IMR-90 (cell line): ENCODE measurements around the gene PDILT. TPM values are rescaled to one million over a fixed set of nuclear protein-coding genes. Genes with fewer than 3 reads are reported as not detected.

ENCODE experiments used
- ATAC-seq: fragments of 200-7000 bp; cut with Tn5 transposase; 2 replicates; pipeline ENCODE4 v1.9.1; 2020; ENCODE audit warnings: low read depth, mild to moderate bottlenecking, moderate library complexity
- BruUV-seq: library from RNA; stranded (reverse); fragments of 400-500 nt; replicated peaks from 2 replicates; lab custom pipeline; 2021; lab: Mats Ljungman, UMichigan
- CTCF ChIA-PET: fragments of 300-600 bp; formaldehyde crosslinking; extraction: SDS; loops from one replicate; lab custom pipeline; 2021; ENCODE audit warnings: antibody characterized with exemption; lab: Yijun Ruan, JAX
- POLR2A ChIA-PET: fragments of 300-600 bp; sonication (Branson Sonifier 250); formaldehyde crosslinking; loops from one replicate; lab custom pipeline; 2022; ENCODE audit warnings: antibody characterized with exemption; ENCODE audit not compliant: unreplicated experiment; lab: Charles Lee
- DNase-seq: peaks from one replicate; pipeline ENCODE4 v3.0.0; 2013
- H2AFZ ChIP-seq: replicated peaks from 2 replicates; pipeline ENCODE3; 2013; ENCODE audit warnings: low read length, mild to moderate bottlenecking; ENCODE audit not compliant: poor library complexity
- H2AK5ac ChIP-seq: 2 replicates; pipeline ENCODE4 v1.6.1; 2013; ENCODE audit warnings: low read depth, low read length, inconsistent platforms
- H2AK9ac ChIP-seq: replicated peaks from 2 replicates; pipeline ENCODE3; 2013; ENCODE audit warnings: mild to moderate bottlenecking, low read depth, low read length, moderate library complexity; ENCODE audit not compliant: poor library complexity
- H2BK120ac ChIP-seq: 2 replicates; pipeline ENCODE4 v1.6.1; 2013; ENCODE audit warnings: low read depth, low read length, inconsistent platforms
- H2BK15ac ChIP-seq: 3 replicates; pipeline ENCODE4 v1.6.1; 2013; ENCODE audit warnings: low read depth, low read length, inconsistent platforms
- H2BK20ac ChIP-seq: 2 replicates; pipeline ENCODE4 v1.6.1; 2013; ENCODE audit warnings: low read depth, mild to moderate bottlenecking, inconsistent platforms, low read length, moderate library complexity
- H2BK5ac ChIP-seq: 2 replicates; pipeline ENCODE4 v1.6.1; 2013; ENCODE audit warnings: mild to moderate bottlenecking, low read depth, low read length, inconsistent platforms; ENCODE audit not compliant: poor library complexity, severe bottlenecking
- H3K14ac ChIP-seq: replicated peaks from 2 replicates; pipeline ENCODE4 v1.6.1; 2013; ENCODE audit warnings: low read depth, low read length, inconsistent platforms
- H3K18ac ChIP-seq: 2 replicates; pipeline ENCODE4 v1.6.1; 2013; ENCODE audit warnings: low read depth, low read length, control low read depth
- H3K23ac ChIP-seq: 2 replicates; pipeline ENCODE4 v1.6.1; 2013; ENCODE audit warnings: low read depth, low read length, inconsistent platforms
- H3K27ac ChIP-seq: 2 replicates; pipeline ENCODE4 v1.5.1; 2013; ENCODE audit warnings: mild to moderate bottlenecking, control low read depth, low read length; ENCODE audit not compliant: insufficient read depth
- H3K27me3 ChIP-seq: 2 replicates; pipeline ENCODE4 v1.6.1; 2013; ENCODE audit warnings: low read length; ENCODE audit not compliant: control insufficient read depth, insufficient read depth
- H3K36me3 ChIP-seq: 2 replicates; pipeline ENCODE4 v1.6.1; 2013; ENCODE audit warnings: low read length, mixed read lengths; ENCODE audit not compliant: control insufficient read depth, insufficient read depth
- H3K4ac ChIP-seq: 2 replicates; pipeline ENCODE4 v1.6.1; 2013; ENCODE audit warnings: low read depth, low read length, inconsistent platforms
- H3K4me1 ChIP-seq: 2 replicates; pipeline ENCODE4 v1.6.1; 2013; ENCODE audit warnings: low read length, mixed read lengths; ENCODE audit not compliant: control insufficient read depth, insufficient read depth
- H3K4me2 ChIP-seq: 2 replicates; pipeline ENCODE4 v1.6.1; 2013; ENCODE audit warnings: low read depth, mild to moderate bottlenecking, control low read depth, low read length, moderate library complexity
- H3K4me3 ChIP-seq: 2 replicates; pipeline ENCODE4 v1.5.1; 2013; ENCODE audit warnings: low read depth, mild to moderate bottlenecking, control low read depth, low read length, moderate library complexity; ENCODE audit not compliant: insufficient read depth
- H3K56ac ChIP-seq: 2 replicates; pipeline ENCODE4 v1.6.1; 2013; ENCODE audit warnings: low read length, inconsistent platforms; ENCODE audit not compliant: insufficient read depth; ENCODE audit errors: extremely low read depth
- H3K79me1 ChIP-seq, 2 experiments: 2 replicates each; pipeline ENCODE4 v1.6.1; 2013; ENCODE audit warnings: low read length in 2 of 2, inconsistent platforms in 1 of 2, low read depth in 1 of 2
- H3K9ac ChIP-seq: 2 replicates; pipeline ENCODE4 v1.6.1; 2013; ENCODE audit warnings: low read depth, low read length, control low read depth
- H3K9me1 ChIP-seq: 2 replicates; pipeline ENCODE4 v1.6.1; 2013; ENCODE audit warnings: low read length, inconsistent platforms; ENCODE audit not compliant: insufficient read depth
- H3K9me3 ChIP-seq: 2 replicates; pipeline ENCODE4 v1.6.1; 2013; ENCODE audit warnings: low read length; ENCODE audit not compliant: control insufficient read depth, insufficient read depth
- H4K20me1 ChIP-seq: 2 replicates; pipeline ENCODE4 v1.6.1; 2013; ENCODE audit warnings: low read length, inconsistent platforms; ENCODE audit not compliant: insufficient read depth
- H4K5ac ChIP-seq: 2 replicates; pipeline ENCODE4 v1.6.1; 2013; ENCODE audit warnings: mild to moderate bottlenecking, low read depth, low read length, control low read depth
- H4K8ac ChIP-seq, 2 experiments: 2 replicates each; pipeline ENCODE4 v1.6.1; 2013; ENCODE audit warnings: low read depth in 2 of 2, low read length in 2 of 2, control low read depth in 1 of 2, inconsistent platforms in 1 of 2
- H4K91ac ChIP-seq: 2 replicates; pipeline ENCODE4 v1.6.1; 2013; ENCODE audit warnings: low read depth, low read length, inconsistent platforms; ENCODE audit not compliant: insufficient read depth
- BHLHE40 ChIP-seq: fragments of 150-350 bp; IDR thresholded peaks from 2 replicates; pipeline ENCODE4 v1.6.1; 2016; ENCODE audit warnings: mild to moderate bottlenecking, low read depth, low read length
- CEBPB ChIP-seq: IDR thresholded peaks from 2 replicates; pipeline ENCODE4 v1.6.1; 2012; ENCODE audit warnings: low read depth, low read length, improper control_type of control experiment
- CHD1 ChIP-seq: IDR thresholded peaks from 2 replicates; pipeline ENCODE4 v1.6.1; 2012; ENCODE audit warnings: low read depth, low read length, improper control_type of control experiment
- CTCF ChIP-seq: conservative IDR thresholded peaks from 2 replicates; pipeline ENCODE4 v1.5.1; 2012; ENCODE audit warnings: mild to moderate bottlenecking, low read depth, low read length, improper control_type of control experiment
- ELK1 ChIP-seq: fragments of 150-350 bp; IDR thresholded peaks from 2 replicates; pipeline ENCODE4 v1.6.1; 2016; ENCODE audit warnings: low read depth, mild to moderate bottlenecking, low read length, moderate library complexity, borderline replicate concordance
- FOS ChIP-seq: fragments of 150-350 bp; IDR thresholded peaks from 2 replicates; pipeline ENCODE4 v1.6.1; 2016; ENCODE audit warnings: low read depth, low read length
- MAFK ChIP-seq: IDR thresholded peaks from 2 replicates; pipeline ENCODE4 v1.6.1; 2012; ENCODE audit warnings: low read depth, low read length, improper control_type of control experiment
- MAZ ChIP-seq: IDR thresholded peaks from 2 replicates; pipeline ENCODE4 v1.6.1; 2012; ENCODE audit warnings: low read depth, mild to moderate bottlenecking, low read length, improper control_type of control experiment, moderate library complexity, borderline replicate concordance
- MXI1 ChIP-seq: IDR thresholded peaks from 2 replicates; pipeline ENCODE4 v1.6.1; 2012; ENCODE audit warnings: low read depth, mild to moderate bottlenecking, low read length, moderate library complexity, borderline replicate concordance
- NFE2L2 ChIP-seq: fragments of 150-350 bp; IDR thresholded peaks from 2 replicates; pipeline ENCODE4 v1.6.1; 2016; ENCODE audit warnings: low read depth, mild to moderate bottlenecking, low read length
- POLR2A ChIP-seq: IDR thresholded peaks from 2 replicates; pipeline ENCODE4 v1.6.1; 2012; ENCODE audit warnings: mild to moderate bottlenecking, low read depth, low read length
- RAD21 ChIP-seq: IDR thresholded peaks from 2 replicates; pipeline ENCODE4 v1.6.1; 2012; ENCODE audit warnings: low read length, improper control_type of control experiment
- RCOR1 ChIP-seq: IDR thresholded peaks from 2 replicates; pipeline ENCODE4 v1.6.1; 2012; ENCODE audit warnings: mild to moderate bottlenecking, low read length, improper control_type of control experiment; ENCODE audit not compliant: insufficient replicate concordance
- RFX5 ChIP-seq: IDR thresholded peaks from 2 replicates; pipeline ENCODE4 v1.8.0; 2012; ENCODE audit warnings: low read depth, mild to moderate bottlenecking, low read length, moderate library complexity
- SMC3 ChIP-seq: fragments of 150-350 bp; IDR thresholded peaks from 2 replicates; pipeline ENCODE4 v1.6.1; 2016; ENCODE audit warnings: low read depth, mild to moderate bottlenecking, antibody characterized with exemption, low read length, moderate library complexity
- USF2 ChIP-seq: fragments of 150-350 bp; IDR thresholded peaks from 2 replicates; pipeline ENCODE4 v1.6.1; 2017; ENCODE audit warnings: mild to moderate bottlenecking, antibody characterized with exemption, low read length, low read depth
- WGBS, 2 experiments: methylation state at CpG; one replicate each; pipeline versions ENCODE4 v1.1.5 to v1.1.7; 2013; ENCODE audit warnings: missing lambda C conversion rate in 2 of 2; ENCODE audit not compliant: insufficient read length in 1 of 2; ENCODE audit errors: extremely low coverage in 2 of 2; 5-methylcytosine and 5-hydroxymethylcytosine counted together
- dilution Hi-C: fragments of 300-500 bp; cut with HindIII; formaldehyde crosslinking; loops from one replicate; pipeline ENCODE4 v1.14.3; 2018; ENCODE audit warnings: low sequenced_read_pairs; ENCODE audit not compliant: unreplicated experiment
- in situ Hi-C: fragments of 300-500 bp; cut with MboI; formaldehyde crosslinking; loops from 3 replicates; pipeline ENCODE4 v1.14.3; 2019; ENCODE audit warnings: low sequenced_read_pairs, inconsistent platforms, mixed read lengths
- intact Hi-C: fragments of 100-400 bp; cut with micrococcal nuclease; formaldehyde crosslinking; loops from 2 replicates; pipeline ENCODE4 v1.10.0; 2022
- polyA plus RNA-seq, 3 experiments: library from polyadenylated mRNA; depleted of rRNA; stranded (reverse); fragments of >200 nt; gene quantifications; 2 replicates each; pipeline ENCODE4 v1.2.3, GENCODE V29; 2012; ENCODE audit warnings: low replicate concordance in 1 of 3
- total RNA-seq: library from RNA; depleted of rRNA; stranded (reverse); fragments of >200 nt; gene quantifications from 2 replicates; pipeline ENCODE4 v1.2.3, GENCODE V29; 2012

Gene PDILT
- total and polyA plus RNA-seq, 2 of the 4 experiments (the other 2 are of a cell fraction) = not detected

GRCh38 chr16:20315764-20316163 is 88.8 kb downstream of the PDILT start:
- intact Hi-C loops (no loop called here), in situ Hi-C loops (no loop called here), dilution Hi-C loops (no loop called here)
- ChIA-PET POLR2A (no interaction called here), CTCF (no interaction called here)
- Histone ChIP-seq H2BK20ac (no peak overlapping the region), H3K23ac (no peak overlapping the region), H3K18ac (no peak overlapping the region), H3K36me3 (no peaks in the 10 kb centered on the region), H3K27ac (no peak overlapping the region), H3K4me3 (no peak overlapping the region), H4K91ac (no peak overlapping the region), H3K79me1 (no peaks in the 10 kb centered on the region), H4K8ac (no peak overlapping the region), H3K4me2 (no peak overlapping the region), H4K20me1 (no peaks in the 10 kb centered on the region), H2BK5ac (no peak overlapping the region), H2BK120ac (no peak overlapping the region), H3K14ac (no peak overlapping the region), H3K9ac (no peak overlapping the region), H3K9me1 (no peaks in the 10 kb centered on the region), H2AK5ac (no peak overlapping the region), H2AFZ (no peak overlapping the region), H3K4ac (no peak overlapping the region), H2BK15ac (no peak overlapping the region), H2AK9ac (no peak overlapping the region), H3K9me3 (peaks cover 11% of the 10 kb centered on the region; the same call in 1 of the 2 replicates), H3K56ac (no peak overlapping the region), H3K27me3 (no peaks in the 10 kb centered on the region), H3K4me1 (no peaks in the 10 kb centered on the region), H4K5ac (no peak overlapping the region)
- DNase-seq (no peak), ATAC-seq (no peak)
- no CpG with 5 or more reads among the region's 6 CpGs for WGBS, 2 experiments
- no peak for TF ChIP-seq ELK1
- TF ChIP-seq MAZ = no peak
- no peak for TF ChIP-seq SMC3
- TF ChIP-seq FOS = no peak
- TF ChIP-seq MAFK = no peak
- TF ChIP-seq MXI1 = no peak
- no peak for TF ChIP-seq BHLHE40
- TF ChIP-seq RAD21 = no peak
- TF ChIP-seq CHD1 = no peak
- TF ChIP-seq CEBPB = no peak
- TF ChIP-seq CTCF = no peak
- TF ChIP-seq RFX5 = no peak
- TF ChIP-seq USF2 = no peak
- no peak for TF ChIP-seq POLR2A
- no peak for TF ChIP-seq RCOR1
- TF ChIP-seq NFE2L2 = no peak
- BruUV-seq = no TSS peak
